NCI-H1417 treated with DMSO at 0.1 percent for 48 hours (cell line): ENCODE data around the gene PGA4.
"Not testable (repeated sequence)": the region's sequence is repeated elsewhere in the genome, so short reads cannot be mapped to it uniquely, and the experiment has no call there.

Experiments used
- DNase-seq: peaks from one replicate; lab custom pipeline; 2025; lab: John Stamatoyannopoulos, UW

Gene PGA4

DNA sequence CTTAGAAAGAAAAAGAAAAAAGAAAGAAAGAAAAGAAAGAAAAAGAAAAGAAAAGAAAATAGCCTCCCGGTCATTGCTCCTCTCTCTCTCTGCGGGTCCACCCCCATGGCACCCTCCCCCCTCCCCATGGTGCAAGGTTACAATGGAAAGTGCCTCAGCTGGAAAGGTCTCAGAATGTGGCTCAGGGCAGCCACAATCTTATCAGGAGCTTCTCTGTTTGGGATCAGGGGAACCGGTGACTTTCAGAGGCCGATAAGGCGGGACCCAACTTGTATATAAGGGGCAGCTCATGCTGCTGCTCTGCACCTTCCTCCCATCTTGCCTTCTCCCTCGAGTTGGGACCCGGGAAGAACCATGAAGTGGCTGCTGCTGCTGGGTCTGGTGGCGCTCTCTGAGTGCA lies at the start of gene PGA4:
Gene PGA4, plus strand, starts transcription at position 301 of the 400 bp plus-strand sequence. Its CDS starts 54 bp downstream, at position 355.
- DNase-seq = not testable (repeated sequence)

DNA sequence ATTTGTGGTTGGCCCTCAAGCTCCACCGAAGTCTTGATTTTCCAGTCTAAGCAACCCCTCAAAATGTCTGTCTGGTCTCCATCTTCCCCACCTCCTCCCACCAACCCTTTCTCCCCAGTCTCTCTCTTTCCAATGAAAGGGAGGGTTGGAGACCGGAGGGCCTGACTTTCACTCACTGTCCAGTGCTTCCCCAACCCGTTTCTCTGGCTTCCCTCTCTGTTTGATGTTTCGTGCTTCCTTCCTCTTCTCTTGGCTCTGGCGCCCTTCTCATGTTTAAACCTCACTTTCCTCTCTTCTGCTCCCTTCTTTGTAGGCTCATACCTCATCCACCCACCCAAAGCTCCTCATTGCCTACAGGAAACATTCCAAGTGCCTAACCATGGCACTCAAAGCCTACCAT lies 49.8 kb upstream of the PGA4 start:
- no peak for DNase-seq

DNA sequence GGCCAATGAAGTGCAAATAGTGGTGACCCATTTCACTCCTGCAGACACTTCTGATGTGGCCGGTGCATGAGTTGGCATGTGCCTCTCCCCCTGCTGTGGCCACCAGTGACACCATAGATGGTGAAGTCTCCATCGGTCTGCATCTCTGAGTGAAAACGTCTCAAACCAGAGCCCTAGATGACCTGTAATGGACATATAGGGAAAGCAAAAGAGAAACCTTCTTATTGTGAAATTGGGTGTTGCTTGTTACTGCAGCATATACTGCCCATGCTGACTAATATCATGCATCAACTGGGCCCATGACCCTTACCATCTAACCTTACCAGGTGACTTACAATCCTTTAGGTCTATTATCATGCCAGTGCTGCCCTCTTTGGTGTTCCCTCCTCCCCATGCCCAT lies 49.3 kb upstream of the PGA4 start:
- no peak for DNase-seq

DNA sequence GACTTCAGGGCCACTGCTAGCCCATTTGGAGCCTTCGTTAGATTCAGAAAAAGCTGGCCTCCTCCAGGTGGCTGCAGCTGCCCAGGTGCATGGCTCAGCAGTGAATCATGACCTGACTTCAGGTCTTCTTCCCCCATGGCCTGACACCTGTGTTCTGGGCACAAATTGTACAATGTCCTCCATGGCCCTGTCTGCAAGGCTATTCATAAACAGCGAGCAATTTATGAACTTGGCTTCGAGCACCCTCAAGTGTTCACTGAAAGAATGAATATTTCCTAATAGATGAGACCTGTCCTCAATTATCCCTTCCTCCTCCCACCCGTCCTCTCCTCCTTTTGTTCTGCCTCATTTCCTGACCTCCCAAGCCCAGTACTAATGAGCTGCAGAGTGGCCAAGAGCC lies 48.7 kb upstream of the PGA4 start:
- no peak for DNase-seq

DNA sequence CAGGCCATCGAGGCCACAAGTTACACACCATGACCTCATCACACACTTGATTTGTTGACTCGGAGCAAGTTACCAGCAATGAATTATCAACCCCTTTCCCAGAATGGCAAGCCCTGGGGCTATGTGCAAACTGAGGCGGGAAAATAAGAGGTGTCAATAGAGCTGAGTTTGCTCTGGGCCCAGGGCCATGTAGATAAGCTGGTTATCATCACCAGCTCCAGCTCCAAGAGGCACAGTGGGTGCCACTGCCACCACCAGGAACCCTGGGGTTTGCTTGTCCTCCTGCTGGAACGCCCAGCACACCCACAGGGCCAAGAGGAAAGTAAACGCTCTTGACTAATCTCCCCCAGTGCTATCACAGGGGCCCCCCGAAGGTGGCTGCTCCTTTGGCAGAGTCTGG lies 47.9 kb upstream of the PGA4 start:
- no peak for DNase-seq

DNA sequence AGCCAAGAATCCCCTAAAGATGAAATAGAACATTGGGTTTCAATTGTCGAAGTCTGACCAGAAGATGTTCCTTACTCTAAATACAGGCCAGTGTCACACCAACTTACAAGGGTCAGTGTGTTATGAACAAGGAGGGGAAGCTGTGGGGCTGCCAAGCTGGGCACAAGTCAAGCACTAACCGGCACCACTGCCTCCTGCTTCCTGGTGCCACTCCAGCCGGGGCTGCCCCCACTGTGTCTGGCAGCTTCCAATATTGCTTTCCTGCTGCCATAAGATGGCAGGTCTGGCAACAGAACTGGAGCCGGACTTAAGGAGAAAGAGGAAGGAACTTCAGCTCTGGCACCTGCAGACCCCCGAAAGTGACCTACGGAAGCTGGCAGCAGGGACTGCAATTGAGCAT lies 47.2 kb upstream of the PGA4 start:
- no peak for DNase-seq

DNA sequence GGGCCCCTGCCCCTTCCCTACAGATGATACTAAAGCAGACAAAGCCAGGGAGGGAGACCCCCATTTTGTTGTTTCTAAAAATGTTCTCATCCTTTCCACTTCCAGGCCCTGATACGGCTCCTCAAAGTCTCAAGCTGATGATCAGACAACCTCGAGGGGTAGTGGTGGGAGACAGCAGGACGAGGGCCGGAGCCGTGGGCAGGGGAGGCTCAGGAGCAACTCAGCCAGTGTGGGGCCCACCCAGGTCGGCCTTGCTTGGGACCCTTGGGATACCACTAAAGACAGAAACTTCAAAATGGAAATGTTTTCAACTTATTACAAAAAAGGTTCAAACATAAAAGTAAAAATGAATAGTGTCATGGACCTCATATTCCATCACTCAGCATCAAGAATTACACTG lies 45.7 kb upstream of the PGA4 start:
- DNase-seq = no peak

DNA sequence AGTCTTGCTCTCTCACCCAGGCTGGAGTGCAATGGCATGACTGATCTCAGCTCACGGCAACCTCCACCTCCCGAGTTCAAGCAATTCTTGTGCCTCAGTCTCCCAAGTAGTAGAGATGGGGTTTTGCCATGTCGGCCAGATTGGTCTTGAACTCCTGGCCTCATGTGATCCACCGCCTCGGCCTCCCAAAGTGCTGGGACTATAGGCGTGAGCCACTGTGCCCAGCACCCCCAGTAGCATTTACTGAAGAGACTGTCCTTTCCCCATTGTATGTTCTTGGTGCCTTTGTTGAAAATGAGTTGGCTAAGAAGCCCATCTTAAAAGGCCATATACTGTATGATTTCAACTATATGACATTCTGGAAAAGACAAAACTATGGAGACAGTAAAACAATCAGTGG lies 41.9 kb upstream of the PGA4 start:
- DNase-seq = not testable (repeated sequence)

DNA sequence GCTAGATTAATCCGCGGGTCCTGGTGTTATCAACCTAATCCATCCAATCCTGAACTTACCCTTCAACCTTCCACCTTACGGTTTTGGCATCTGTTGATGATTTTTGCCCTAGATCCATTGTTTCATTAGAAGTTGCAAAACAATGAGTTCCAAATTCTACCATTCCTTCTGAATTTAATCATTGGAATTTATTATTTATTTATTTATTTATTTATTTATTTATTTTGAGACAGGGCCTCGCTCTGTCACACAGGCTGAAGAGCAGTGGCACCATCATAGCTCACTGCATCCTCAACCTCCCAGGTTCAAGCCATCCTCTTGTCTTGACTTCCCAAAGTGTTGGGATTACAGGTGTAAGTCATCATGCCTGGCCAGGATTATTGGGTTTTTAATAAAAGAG lies 40.7 kb upstream of the PGA4 start:
- DNase-seq = no peak

DNA sequence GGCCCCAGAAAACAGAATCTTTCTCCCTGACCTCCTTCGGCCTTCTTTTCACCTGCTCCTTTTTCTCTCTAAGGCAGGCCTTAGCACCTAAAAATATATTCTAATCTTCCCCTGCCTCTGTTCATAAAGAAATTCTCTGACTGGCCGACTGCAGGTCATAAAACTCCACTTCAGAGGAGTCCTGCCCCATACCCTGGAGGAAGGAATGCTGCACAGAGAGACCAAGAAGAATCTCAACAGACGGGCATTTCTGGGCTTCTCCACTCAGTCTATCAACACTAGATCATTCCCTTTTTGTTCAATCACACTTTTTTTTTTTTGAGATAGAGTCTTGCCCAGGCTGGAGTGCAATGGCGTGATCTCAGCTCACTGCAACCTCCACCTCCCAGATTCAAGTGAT lies 38.5 kb upstream of the PGA4 start:
- no peak for DNase-seq

DNA sequence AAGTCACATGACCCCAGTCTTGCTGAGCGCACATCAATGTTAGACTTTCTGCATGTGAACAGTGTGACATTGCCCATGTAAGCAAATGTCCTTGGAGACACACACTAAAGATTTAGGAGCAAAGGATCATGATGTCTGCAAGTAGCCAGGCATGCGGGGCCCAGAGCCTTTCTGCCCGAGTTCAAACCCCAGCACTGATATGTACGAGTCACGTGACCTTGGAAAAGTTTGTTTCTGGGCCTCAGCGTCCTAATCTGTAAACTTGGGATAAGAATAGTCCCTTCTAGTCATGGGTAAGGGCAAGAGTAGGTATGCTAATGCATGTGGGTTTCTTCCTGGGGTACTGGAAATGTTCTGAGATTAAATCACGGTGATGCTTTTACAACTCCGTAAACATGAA lies 35.6 kb upstream of the PGA4 start:
- DNase-seq = no peak

DNA sequence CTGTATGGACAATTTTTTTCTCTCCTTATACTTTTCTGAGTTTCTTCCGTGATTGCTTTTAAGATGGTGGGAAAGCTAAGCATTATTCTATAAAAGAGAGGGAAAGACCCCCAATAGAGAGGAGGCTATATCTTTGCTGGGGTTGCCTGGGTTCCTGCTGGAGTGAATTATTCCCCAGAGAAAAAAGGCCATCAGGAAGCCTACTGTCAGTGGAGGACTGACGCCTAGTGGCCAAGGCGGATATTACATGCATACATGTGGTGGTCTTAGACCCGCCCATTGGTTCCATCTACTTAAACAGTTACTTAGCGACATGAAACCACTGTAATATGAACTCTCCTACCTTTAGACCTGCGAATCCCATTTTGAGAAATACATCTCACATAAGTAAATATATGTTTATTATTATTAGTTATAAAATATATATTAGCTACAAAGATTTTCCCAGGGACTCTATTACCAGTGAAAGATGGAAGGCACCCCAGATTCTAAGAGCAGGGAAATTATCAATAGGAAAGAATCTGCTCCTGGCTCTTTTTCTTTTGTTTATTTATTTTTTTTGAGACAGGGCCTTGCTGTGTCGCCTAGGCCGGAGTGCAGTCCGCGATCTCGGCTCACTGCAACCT lies 34.5 kb upstream of the PGA4 start:
- DNase-seq = peak; percentile 33

DNA sequence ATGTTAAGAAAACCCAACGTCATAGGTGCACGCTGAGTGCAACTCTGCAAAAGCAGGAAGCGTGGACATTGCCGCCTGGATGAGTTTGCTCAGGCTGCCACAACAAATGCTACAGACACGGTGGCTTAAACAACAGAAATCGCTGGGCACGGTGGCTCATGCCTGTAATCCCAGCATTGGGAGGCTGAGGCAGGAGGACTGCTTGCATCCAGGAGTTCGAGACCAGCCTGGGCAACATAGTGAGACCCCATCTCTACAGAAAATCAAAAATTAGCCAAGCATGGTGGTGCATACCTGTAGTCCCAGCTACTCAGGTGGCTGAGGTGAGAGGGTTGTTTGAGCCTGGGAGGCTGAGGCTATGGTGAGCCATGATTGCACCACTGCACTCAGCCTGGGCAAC lies 32.2 kb upstream of the PGA4 start:
- DNase-seq = no peak

DNA sequence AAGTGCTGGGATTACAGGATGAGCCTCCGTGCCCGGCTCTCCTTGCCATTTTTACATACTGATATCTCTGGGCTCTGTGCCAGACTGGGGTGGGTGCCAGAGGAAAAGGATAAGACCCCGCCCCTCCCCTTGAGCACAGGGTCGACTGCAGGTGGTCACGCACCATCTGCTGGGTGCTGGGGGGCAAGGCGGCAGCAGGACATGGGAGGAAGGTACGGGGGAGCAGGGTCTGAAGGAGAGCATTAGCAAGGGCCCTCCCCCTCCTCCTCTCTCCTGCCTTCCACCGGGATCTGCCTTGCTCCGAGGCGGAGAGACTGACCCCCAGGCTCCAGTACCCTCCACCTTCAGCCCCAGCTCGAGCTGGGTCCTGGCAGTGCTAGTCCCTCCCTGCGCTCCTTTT lies 28.6 kb upstream of the PGA4 start:
- no peak for DNase-seq

DNA sequence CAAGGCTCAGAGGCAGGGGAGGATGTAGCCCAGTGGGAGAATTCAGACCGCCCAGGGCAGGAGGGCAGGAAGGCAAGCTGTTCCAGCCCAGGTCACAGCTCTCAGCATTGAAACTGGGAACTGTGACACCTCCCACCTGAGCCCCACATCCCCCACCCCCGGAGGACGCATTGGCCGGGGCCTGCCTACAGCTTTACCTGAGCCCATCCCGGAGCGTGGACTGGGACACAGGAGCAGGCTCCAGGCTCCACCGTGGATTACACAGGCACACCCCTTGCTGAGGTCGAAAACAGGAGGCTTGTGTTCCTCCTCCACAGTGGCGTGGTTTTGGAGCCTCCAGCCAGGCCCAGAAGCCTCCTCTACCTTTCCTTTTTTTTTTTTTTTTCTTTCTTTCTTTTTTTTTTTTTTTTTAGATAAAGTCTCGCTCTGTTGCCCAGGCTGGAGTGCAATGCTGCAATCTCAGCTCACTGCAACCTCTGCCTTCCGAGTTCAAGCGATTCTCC lies 27.9 kb upstream of the PGA4 start:
- no peak for DNase-seq

DNA sequence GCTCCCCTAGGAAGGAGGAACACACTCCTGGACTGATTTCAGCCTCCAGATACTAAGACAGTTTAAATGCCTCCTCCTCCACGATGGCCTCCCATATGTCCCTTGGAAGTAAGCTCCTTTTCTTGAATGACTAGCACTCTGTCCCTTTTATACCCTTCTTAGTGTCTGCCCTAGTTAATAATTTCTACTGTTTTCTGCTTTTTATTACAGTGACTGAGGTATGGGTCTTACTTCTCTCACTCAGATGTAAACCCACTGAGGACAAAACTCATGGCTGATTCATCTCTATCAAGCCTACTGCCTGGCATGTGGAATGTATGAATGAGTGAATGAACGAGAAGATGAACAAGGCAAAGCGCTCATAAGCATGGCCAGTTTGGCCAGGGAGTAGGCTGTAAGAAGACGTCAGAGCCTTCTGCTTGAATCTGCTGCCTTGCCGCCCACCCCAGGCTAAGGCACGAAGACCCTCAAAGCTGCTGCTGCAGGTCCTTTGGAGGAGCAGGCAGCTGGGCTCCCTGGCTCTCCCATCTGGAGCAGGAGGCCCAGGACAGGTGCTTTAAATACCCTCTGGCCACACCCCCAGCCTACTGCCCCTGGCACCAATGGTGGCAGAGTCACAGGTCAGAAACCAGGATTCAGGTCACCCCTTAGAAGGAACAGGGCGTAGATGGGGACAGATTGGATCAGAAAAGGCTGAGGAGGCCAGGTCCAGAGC lies 27.0 kb upstream of the PGA4 start:
- no peak for DNase-seq

DNA sequence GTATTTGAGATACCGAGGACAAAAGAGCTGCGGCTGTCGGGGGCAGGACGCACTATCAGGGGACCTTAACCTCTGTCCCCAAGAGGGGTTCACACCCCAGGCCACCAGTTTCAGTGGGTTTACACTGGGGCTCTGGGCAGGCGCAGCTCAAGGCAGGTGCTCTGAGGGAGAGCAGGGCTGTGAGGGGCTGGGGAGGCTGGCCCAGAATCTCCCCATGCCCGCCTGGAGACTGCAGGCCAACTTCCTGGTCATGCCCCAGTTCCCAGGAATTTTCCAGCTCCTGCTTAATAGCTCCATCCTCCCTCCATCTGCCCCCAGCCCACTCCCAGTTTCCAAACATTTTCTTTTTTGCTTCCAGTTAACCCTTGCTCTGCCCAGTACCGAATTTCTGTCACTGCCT lies 26.4 kb upstream of the PGA4 start:
- no peak for DNase-seq

DNA sequence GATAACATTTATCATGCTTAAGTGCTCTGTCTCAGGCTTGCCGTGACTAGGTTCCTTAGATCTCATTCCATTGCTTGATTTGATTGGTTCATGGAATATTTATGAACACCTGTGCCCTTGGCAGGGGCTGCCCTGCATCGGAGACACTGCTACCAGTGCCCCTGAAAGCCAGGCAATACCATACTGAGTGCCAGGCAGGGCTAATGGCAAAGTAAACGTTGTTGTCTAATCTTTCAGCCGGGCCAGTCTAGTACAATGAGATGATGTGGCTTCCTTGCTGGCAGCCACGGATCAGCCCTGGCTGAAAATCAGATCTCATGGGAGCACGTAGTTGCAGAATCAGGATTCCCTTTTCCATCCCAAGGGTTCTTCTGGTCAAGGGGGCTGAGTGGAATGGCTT lies 23.8 kb upstream of the PGA4 start:
- no peak for DNase-seq

DNA sequence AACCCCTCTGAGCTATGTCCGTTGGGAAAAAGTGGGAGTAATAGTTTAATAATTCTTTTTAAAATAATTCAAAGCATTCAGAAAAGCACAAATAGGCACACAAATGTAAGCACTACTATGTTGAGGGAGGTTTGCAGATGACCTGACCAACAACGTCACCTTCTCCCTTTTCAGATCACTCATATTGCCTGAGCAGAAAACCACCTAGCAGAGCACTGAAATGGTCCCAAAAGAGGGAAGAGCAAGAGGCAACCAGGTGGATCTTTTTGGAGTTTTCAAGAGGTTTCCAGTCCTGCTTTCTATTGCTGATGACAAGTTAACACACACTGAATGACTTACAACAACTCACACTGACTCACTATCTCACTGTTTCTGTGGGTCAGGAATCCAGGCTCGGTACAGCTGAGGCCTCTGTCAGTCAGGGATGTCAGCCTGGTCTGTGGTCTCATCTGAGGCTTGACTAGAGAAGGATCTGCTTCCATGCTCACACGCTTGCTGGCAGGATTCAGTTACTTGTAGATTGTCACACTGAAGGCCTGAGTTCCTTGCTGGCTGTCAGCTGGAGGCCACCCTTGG lies 23.1 kb upstream of the PGA4 start:
- DNase-seq = no peak

DNA sequence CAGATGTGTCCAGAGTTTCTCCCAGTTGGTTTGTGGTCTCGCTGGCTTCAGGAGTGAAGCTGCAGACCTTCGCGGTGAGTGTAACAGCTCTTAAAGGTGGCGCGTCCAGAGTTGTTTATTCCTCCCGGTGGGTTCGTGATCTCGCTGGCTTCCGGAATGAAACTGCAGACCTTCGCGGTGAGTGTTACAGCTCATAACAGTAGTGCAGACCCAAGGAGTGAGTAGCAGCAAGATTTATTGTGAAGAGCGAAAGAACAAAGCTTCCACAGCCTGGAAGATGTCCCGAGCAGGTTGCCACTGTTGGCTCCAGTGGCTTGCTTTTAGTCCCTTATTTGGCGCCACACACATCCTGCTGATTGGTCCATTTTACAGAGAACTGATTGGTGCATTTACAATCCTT lies 20.7 kb upstream of the PGA4 start:
- DNase-seq = no peak

DNA sequence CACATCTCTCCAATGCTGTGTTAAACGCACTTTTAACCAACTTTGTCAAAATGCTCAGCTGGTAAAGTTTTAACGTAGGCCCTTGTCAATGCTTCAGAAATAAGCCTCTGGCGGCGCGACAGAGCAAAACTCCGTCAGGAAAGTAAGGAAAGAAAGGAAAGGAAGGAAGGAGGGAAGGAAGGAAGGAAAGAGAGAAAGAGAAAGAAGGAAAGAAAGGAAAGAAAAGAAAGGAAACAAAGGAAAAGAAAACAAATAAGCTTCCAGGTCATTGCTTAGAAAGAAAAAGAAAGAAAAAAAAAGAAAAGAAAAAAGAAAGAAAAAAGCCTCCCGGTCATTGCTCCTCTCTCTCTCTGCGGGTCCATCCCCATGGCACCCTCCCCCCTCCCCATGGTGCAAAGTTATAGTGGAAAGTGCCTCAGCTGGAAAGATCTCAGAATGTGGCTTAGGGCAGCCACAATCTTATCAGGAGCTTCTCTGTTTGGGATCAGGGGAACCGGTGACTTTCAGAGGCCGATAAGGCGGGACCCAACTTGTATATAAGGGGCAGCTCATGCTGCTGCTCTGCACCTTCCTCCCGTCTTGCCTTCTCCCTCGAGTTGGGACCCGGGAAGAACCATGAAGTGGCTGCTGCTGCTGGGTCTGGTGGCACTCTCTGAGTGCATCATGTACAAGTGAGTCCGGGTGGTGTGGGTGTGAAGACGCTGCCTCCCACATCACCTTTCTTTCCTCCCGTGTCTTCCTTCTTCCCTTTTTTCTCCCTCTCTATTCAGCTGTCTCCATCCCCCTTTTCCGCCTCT lies 19.0 kb upstream of the PGA4 start, which contains the start of gene PGA3:
Gene PGA3, plus strand, starts transcription at position 566 of the 797 bp plus-strand sequence. Its CDS starts 50 bp downstream, at position 616.
- DNase-seq = not testable (repeated sequence)

DNA sequence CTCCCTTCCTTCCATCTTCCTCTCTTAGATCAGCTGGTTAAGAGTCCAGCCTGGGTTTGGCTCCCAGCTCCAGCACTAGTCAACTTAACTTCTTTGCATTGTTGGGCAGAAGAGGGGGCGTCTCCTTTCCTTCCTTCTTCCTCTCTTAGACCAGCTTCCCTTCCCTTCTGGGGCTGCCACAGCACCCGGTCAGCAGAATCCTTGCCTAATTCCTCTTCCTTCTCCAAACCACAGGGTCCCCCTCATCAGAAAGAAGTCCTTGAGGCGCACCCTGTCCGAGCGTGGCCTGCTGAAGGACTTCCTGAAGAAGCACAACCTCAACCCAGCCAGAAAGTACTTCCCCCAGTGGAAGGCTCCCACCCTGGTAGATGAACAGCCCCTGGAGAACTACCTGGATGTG lies 18.3 kb upstream of the PGA4 start:
- DNase-seq = not testable (repeated sequence)
